Measurements from ENCODE around the gene SRRM3.
"Not testable (repeated sequence)": the region's sequence is repeated elsewhere in the genome, so short reads cannot be mapped to it uniquely, and the experiment has no call there.

Gene SRRM3

DNA sequence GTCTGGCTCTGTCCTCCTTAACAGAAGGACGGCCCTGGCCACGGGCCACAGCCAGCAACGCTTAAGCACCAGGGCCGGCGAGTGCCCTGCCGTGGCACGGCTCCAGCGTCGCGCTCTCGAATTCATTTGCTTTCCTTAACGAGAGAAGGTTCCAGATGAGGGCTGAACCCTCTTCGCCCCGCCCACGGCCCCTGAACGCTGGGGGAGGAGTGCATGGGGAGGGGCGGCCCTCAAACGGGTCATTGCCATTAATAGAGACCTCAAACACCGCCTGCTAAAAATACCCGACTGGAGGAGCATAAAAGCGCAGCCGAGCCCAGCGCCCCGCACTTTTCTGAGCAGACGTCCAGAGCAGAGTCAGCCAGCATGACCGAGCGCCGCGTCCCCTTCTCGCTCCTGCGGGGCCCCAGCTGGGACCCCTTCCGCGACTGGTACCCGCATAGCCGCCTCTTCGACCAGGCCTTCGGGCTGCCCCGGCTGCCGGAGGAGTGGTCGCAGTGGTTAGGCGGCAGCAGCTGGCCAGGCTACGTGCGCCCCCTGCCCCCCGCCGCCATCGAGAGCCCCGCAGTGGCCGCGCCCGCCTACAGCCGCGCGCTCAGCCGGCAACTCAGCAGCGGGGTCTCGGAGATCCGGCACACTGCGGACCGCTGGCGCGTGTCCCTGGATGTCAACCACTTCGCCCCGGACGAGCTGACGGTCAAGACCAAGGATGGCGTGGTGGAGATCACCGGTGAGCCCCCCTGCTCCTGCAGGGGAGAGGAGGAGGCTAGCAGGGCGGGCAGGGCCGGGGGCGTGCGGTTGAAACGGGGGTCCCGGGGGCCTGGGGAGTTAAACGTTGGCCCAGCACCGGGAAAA lies 100.9 kb downstream of the SRRM3 start, which contains the start of gene HSPB1:
HSPB1 (plus strand) TSS at position 327 of the 855 bp plus-strand sequence; CDS start at position 367, 40 bp downstream.
- peak within 1 kb of the TSS; percentile 90 for H3K4me3 ChIP-seq (ENCODE audit: low read length)
- DNase-seq (ENCODE audit: low read depth), result peak; percentile 96
- TF ChIP-seq, protein P1, sequence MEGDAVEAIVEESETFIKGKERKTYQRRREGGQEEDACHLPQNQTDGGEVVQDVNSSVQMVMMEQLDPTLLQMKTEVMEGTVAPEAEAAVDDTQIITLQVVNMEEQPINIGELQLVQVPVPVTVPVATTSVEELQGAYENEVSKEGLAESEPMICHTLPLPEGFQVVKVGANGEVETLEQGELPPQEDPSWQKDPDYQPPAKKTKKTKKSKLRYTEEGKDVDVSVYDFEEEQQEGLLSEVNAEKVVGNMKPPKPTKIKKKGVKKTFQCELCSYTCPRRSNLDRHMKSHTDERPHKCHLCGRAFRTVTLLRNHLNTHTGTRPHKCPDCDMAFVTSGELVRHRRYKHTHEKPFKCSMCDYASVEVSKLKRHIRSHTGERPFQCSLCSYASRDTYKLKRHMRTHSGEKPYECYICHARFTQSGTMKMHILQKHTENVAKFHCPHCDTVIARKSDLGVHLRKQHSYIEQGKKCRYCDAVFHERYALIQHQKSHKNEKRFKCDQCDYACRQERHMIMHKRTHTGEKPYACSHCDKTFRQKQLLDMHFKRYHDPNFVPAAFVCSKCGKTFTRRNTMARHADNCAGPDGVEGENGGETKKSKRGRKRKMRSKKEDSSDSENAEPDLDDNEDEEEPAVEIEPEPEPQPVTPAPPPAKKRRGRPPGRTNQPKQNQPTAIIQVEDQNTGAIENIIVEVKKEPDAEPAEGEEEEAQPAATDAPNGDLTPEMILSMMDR (IDR thresholded peaks at IDR 0.05; ENCODE audit: insufficient read depth, low read depth, low read length, missing control alignments), result no peak

DNA sequence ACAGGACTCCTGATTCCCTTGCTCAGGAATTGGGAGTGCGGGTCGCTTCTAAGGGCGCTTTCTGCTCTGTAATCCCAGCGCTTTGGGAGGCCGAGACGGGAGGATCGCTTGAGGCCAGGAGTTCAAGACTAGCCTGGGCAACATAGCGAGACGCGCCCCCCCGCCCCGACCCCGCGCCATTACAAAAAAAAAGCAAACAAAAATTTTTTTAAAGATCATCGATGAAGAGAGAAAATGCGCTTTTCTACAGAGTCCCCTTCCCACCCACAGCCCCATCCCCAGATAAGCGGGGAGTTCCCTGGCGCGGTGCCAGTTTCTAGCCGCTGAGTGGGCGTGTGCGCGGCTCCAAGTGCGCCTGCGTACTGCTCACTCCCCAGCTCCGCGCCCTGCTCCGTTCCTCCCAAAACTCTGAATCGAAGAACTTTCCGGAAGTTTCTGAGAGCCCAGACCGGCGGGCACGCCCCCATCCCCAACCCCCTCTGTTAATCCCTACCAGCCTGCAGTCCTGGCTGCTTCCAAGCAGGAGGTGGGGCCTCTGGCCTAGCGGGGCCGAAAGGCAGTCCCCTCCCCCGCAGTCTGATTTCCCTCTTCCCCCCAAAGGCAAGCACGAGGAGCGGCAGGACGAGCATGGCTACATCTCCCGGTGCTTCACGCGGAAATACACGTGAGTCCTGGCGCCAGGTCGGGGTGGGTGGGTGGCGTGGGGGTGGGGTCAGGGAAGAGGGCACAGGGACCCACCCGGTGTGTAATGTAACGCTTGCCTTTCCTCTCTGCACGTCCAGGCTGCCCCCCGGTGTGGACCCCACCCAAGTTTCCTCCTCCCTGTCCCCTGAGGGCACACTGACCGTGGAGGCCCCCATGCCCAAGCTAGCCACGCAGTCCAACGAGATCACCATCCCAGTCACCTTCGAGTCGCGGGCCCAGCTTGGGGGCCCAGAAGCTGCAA lies 101.8 kb downstream of the SRRM3 start:
- TF ChIP-seq, protein P1 (IDR thresholded peaks at IDR 0.05; ENCODE audit: insufficient read depth, low read depth, low read length, missing control alignments), result no peak
- H3K4me3 ChIP-seq (ENCODE audit: low read length), result peak overlapping the region; percentile 90
- DNase-seq (ENCODE audit: low read depth), result peak; percentile 72

DNA sequence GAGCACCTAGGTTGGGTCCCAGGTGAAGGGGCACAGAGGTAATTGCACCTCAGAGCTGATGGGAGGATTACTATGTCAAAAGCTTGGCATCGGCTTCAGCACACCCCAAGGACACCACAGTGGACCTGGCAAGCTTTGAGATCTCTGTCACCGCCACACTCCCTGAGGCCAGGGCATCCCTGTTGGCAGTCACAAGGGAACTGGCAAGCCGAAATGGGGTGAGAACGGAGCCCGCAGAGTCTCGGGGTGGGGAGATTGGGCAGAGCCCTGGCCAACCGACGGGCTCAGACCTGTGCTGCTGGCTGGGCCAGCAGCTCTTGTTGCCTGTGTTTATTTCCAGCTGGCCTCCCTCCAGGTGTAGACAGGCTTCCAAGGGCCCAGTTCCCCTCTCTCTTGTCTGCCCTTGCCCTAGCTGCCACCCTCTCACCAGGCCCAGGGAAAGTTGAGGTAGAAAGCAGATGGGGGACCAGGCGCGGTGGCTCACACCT lies 103.2 kb downstream of the SRRM3 start:
- TF ChIP-seq, protein P1 (IDR thresholded peaks at IDR 0.05; ENCODE audit: insufficient read depth, low read depth, low read length, missing control alignments), result no peak
- peak; percentile 92 for DNase-seq (ENCODE audit: low read depth)
- H3K4me3 ChIP-seq (ENCODE audit: low read length), result peak overlapping the region; percentile 90

DNA sequence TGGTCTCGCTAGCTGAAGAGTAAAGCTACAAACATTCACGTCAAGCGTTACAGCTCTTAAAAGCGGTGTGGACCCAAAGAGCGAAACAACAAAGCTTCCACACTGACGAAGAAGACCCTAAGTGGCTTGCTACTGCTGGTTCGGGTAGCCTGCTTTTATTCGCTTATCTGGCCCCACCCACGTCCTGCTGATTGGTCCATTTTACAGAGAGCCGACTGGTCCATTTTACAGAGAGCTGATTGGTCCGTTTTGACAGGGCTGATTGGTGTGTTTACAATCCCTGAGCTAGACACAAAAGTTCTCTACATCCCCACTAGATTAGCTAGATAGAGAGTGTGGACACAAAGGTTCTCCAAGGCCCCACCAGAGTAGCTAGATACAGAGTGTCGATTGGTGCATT lies 107.2 kb downstream of the SRRM3 start:
- DNase-seq (ENCODE audit: low read depth); H3K4me3 ChIP-seq (ENCODE audit: low read length): not testable (repeated sequence)

DNA sequence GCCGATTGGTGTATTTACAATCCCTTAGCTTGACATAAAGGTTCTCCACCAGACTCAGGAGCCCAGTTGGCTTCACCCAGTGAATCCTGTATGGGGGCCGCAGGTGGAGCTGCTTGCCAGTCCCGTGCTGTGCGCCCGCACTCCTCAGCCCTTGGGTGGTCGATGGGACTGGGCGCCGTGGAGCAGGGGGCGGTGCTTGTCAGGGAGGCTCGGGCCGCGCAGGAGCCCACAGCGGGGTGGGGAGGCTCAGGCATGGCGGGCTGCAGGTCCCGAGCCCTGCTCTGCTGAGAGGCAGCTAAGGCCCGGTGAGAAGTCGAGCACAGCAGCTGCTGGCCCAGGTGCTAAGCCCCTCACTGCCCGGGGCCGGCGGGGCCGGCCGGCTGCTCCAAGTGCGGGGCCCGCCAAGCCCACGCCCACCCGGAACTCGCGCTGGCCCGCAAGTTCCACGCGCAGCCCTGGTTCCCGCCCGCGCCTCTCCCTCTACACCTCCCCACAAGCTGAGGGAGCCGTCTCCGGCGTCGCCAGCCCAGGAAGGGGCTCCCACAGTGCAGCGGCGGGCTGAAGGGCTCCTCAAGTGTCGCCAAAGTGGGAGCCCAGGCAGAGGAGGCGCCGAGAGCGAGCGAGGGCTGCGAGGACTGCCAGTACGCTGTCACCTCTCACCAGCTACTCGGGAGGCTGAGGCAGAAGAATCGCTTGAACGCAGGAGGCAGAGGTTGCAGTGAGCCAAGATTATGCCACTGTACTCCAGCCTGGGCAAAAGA lies 107.8 kb downstream of the SRRM3 start:
- not testable (repeated sequence) for H3K4me3 ChIP-seq (ENCODE audit: low read length); DNase-seq (ENCODE audit: low read depth)

- DNase-seq (ENCODE audit: low read depth), result peak; percentile 36
- H3K4me3 ChIP-seq (ENCODE audit: low read length), result no peak overlapping the region
- TF ChIP-seq, protein P1 (IDR thresholded peaks at IDR 0.05; ENCODE audit: insufficient read depth, low read depth, low read length, missing control alignments), result no peak
Observed at GRCh38 chr7:76310102-76310957, 108.6 kb downstream of the SRRM3 start.

DNA sequence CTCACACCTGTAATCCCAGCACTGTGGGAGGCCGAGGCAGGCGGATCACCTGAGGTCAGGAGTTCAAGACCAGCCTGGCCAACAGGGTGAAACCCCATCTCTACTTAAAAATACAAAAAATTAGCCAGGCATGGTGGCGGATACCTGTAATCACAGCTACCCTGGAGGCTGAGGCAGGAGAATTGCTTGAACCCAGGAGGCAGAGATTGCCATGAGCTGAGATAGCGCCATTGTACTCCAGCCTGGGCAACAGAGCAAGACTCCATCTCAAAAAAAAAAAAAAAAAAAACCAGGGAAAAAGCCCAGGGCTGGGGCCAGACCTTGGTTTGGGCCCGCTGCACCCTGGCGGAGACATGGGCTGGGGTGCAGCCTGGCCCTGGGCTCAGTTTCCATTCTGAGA lies 110.1 kb downstream of the SRRM3 start:
- not testable (repeated sequence) for H3K4me3 ChIP-seq (ENCODE audit: low read length); DNase-seq (ENCODE audit: low read depth)
